ENCODE data around the gene FTCD.

FTCD gene

DNA sequence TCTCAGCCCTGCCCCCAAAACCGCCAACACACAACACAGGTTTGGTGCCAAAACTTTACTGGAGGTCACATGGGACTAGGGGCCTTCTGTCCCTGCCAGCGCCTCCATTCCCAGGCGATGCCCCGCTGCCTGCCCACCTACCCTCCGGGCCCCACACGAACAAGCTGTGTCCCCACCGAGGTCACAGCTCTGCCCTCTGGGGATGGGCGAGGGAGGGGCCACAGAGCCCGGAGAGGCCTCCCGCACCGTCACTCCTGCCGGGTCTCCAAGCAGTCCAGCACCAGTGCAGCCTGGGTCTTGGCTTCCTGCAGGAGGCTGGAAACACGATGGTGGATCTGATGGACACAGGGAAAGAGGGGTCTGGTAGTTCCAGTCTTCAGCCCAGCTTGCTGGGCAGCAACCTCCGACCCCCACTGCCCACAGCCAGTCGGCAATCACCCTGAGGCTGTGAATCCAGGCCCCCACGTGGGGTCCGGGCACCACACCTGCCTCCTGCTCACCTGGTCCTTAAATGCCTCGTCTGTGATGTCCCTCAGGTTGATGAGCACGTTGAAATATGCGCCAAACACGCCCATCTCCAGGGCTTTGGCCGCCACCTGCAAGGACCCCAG, 18.5 kb downstream of the FTCD start:
- DNase-seq = no peak

DNA sequence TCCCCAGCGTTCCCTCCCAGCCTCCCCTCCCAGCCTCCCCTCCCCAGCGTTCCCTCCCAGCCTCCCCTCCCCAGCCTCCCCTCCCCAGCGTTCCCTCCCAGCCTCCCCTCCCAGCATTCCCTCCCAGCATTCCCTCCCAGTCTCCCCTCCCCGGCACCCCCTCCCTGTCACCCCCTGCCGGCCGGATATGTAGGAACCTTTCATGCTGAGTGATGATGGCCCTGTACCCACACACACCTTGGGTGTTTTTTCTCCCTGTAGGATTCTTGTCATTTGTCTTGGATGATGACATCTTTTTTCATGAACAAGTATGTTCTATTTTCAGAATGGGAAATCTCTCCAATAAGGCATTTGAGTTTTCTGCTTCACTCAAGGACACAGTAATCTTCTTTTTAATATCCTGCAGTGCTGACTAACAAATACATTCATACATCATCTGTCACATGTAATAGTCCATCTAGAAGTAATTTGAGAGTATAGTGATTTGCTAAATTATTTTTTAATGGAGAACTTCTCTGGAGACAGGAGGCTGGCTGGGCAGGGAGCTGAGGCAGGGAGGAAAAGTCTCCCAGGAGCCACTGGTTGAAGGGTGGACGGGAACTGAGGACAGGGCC, 19.5 kb downstream of the FTCD start:
- no peak for DNase-seq

DNA sequence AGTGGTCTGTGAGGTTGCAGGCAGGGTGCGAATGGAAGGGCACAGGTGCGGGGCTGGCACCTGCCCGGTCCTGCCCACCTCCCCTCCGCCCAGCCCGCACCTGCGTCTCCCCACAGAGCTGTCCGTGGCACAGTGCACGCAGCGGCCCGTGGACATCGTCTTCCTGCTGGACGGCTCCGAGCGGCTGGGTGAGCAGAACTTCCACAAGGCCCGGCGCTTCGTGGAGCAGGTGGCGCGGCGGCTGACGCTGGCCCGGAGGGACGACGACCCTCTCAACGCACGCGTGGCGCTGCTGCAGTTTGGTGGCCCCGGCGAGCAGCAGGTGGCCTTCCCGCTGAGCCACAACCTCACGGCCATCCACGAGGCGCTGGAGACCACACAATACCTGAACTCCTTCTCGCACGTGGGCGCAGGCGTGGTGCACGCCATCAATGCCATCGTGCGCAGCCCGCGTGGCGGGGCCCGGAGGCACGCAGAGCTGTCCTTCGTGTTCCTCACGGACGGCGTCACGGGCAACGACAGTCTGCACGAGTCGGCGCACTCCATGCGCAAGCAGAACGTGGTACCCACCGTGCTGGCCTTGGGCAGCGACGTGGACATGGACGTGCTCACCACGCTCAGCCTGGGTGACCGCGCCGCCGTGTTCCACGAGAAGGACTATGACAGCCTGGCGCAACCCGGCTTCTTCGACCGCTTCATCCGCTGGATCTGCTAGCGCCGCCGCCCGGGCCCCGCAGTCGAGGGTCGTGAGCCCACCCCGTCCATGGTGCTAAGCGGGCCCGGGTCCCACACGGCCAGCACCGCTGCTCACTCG, 23.3 kb downstream of the FTCD start:
- DNase-seq = no peak

DNA sequence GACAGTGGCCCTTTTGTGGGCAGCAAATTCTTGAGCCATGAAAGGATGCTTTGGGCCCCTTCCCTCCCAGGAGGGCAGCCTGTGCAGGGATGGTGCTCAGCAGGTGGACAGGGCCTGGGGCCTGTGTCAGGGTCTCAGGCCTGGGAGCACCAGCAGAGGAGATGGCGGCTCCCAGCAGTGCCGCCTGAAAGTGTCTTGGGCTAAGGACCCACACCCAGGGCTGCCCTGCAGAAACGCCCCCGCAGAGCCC, 23.9 kb downstream of the FTCD start:
- DNase-seq = no peak

DNA sequence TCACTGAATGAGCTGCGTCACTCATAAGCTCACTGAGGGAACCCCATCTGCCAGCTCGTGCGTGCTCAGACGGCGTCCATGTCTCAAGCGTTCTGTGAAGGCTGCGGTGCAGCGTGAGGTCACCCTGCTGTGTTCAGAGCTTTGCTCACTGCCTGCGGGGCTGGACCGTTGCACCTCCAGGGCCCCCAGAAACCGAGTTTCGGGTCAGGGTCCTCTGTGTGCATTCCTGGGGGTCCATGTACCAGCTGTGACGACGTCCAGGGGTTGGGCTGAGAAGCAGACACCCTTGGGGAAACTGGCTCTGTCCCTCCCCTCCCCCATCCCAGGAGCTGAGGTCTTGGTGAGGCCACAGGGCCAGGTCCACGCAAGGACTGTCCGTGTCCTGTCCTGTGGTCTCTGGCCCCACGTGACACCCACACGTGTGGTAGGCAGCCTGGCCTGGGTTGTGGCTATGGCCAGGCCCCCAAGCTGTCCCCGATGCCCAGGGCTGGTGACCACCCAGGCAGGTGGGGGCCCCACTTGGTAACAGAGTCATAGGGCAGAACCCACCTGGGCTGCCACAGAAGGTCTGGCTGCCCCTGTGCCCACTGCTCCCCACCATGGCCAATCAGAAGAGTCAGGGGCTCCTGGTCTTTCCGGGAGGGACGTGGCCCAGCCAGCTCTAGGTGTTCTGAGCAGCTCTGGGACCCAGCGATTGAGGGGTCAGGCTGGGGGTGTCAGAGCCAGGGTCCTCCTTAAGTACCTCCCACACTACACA, 24.4 kb downstream of the FTCD start:
- no peak for DNase-seq

DNA sequence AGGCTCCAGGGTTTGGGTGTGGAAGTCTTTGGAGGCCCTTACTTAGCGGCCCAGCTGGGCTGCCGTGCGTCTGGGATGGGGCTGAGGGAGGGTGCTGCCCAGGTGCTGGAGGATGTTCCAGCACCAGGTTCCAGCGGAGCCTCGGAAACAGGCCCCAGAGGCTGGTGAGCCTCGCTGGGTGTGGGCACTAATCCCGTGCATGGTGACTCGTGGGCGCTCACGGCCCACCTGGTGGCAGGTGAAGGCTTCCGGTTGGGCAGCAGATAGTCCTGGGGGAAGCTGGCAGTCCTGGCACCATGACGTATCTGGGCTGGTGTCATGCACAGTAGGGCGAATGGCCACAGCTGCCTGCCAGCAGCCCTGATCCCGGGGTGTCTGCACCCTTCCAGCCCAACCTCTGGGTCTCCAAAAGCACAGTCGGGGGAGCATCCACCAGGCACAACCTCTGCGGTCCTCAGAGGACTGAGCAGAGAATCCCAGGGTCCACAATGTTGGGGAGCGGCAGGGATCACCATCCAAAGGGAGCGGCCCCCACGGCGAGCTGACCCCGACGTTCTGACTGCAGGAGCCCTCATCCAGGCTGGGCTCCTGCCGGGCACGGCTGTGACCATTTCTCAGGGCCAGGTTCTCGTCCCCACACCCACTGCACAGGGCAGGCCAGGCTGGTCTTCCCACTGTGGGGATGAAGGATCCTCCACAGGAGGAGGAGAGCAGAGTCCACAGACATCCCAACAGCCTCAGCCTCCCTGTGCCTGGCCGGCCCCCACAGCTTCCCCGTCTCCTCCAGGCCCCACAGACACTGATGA, 25.3 kb downstream of the FTCD start:
- DNase-seq = no peak

DNA sequence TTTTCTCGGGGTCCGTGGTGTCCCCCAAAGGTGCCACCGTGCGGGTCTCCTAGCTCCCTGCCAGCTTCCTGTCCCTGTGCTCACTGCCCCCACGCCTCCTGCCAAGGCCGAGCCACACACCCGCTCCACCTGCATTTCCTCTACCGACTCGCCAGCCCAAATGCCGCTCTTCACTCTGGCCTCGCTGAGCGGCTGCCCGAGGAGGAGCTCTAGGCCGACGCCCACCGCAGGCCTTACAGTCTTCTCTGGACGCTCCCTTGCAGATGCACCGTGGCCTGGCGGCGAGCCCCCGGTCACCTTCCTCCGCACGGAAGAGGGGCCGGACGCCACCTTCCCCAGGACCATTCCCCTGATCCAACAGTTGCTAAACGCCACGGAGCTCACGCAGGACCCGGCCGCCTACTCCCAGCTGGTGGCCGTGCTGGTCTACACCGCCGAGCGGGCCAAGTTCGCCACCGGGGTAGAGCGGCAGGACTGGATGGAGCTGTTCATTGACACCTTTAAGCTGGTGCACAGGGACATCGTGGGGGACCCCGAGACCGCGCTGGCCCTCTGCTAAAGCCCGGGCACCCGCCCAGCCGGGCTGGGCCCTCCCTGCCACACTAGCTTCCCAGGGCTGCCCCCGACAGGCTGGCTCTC, 26.3 kb downstream of the FTCD start:
- no peak for DNase-seq

DNA sequence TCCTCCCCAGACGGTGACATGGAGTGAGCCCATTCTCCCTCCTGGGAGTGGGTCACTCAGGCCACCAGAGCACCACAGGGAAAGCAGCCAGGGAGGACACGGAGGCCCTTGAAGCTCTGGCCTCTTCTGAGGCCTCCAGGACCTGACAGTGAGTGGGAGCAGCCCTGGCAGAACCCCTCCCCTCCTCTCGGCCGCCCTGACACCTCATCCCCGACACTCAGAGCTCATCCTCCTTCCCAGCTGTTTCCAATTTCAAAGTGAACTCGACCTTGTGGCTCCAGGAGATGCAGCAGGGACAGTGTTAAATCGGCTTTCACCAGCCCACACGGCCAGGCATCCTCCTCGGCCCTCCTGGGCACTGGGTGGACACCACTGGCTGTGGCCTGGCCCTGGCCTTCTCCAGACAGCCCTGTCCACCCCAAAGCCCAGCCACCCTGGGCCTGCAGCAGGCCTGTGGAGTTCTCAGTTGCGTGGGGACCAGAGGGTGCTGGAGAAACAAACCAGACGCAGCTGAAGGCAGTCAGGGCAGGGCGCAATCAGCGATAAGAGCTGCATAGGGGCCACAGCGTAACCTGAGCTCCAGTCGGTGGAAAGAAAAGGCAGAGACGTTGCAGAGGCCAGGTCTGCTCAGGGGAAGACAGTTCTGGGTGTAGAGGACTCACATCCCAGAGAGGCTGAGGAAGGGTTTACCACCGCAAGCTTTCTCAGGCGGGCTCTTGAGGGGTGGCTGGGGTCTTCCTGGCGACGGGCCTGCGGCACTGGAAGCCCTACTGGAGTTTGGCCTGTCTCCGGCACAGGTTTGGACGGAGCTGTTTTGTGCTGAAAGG, 27.1 kb downstream of the FTCD start:
- DNase-seq = no peak

DNA sequence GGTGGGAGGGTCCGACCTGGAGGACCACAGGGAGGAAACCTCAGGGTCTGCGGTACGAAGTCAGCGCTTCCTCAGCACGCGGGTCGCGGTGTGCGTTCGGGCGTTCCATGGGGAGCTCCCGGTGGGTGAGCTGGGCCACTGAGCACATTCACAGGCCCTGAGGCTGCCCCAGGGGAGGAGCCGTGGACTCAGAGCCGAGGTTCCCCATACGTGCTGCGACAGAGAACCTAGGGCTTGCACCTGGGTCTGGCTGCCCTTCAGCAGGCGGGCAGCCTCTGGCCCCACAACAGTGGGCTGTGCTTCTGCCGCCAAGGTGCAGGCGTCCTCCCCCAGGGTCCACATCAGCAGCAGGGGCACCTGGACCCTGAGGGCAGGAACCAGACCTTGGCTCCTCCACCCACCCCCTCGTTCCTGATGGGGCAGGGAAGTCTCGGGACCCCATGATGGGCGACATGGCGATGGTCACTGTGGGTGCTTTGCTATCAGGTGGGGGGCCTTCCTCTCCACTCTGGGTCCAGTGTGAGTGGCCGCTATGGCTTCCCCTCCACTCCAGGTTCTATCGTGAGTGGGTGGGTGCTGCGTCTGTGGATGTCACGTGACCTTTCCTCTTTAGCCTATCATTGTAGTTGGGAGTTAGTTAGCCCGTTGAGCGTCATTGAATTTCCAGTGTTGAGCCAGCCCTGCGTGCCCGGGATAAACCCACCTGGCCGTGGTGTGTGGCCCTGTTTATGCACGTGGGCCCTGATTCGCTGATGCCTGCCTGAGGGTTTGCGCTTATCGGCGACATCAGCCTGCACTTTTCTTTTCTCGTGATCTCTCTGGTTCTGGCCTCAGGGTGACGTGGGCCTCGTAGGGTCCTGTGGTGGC, 27.9 kb downstream of the FTCD start:
- no peak for DNase-seq

DNA sequence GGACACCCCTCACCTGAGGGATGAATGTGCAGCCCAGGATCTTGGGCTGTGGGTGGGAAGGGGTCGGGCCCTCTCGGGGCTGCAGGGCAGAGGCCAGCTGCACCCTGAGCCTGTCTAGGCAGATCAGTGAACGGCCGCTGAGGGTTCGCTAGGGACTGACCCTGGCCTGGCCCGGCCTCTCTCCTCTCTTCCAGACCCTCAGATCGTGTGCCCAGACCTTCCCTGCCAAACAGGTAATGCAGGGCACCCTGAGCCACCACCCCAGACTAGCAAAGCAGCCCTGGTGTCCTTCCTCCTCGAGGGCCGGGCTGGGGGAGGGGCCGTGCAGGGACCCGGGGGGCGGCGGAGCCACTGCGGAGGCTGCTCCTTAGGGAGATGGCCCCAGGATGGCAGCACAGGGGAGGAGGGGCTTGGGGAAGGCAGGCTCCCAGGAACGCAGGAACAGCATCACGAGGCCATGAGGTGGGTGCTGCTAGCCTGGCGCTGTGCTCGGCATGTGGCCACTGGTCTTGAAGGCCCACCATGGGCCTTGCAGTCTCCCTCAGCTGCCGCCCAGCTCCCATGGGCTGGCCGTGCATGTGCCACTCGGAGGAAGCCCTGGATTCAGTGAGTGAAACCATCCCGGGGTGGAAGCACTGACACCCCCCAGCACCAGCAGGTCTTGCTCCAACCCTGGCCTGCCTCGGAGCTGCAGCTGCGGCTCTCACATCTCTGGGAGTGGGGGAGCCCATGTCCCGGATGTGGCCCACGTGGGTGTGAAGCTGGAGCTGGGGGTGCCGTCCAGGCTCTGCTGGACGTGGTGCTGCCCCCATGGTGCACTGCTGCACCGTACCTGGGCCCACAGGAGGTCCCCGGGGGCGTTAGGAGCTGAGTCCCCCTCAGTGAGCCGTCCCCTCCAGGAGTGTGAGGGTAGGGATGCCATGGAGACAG, 28.8 kb downstream of the FTCD start:
- no peak for DNase-seq

DNA sequence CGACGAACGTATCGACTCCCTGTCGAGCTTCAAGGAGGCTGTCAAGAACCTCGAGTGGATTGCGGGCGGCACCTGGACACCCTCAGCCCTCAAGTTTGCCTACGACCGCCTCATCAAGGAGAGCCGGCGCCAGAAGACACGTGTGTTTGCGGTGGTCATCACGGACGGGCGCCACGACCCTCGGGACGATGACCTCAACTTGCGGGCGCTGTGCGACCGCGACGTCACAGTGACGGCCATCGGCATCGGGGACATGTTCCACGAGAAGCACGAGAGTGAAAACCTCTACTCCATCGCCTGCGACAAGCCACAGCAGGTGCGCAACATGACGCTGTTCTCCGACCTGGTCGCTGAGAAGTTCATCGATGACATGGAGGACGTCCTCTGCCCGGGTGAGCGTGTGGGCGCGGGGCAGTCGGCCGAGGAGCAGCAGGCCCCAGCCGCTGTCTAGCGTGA, 29.5 kb downstream of the FTCD start:
- DNase-seq = no peak

DNA sequence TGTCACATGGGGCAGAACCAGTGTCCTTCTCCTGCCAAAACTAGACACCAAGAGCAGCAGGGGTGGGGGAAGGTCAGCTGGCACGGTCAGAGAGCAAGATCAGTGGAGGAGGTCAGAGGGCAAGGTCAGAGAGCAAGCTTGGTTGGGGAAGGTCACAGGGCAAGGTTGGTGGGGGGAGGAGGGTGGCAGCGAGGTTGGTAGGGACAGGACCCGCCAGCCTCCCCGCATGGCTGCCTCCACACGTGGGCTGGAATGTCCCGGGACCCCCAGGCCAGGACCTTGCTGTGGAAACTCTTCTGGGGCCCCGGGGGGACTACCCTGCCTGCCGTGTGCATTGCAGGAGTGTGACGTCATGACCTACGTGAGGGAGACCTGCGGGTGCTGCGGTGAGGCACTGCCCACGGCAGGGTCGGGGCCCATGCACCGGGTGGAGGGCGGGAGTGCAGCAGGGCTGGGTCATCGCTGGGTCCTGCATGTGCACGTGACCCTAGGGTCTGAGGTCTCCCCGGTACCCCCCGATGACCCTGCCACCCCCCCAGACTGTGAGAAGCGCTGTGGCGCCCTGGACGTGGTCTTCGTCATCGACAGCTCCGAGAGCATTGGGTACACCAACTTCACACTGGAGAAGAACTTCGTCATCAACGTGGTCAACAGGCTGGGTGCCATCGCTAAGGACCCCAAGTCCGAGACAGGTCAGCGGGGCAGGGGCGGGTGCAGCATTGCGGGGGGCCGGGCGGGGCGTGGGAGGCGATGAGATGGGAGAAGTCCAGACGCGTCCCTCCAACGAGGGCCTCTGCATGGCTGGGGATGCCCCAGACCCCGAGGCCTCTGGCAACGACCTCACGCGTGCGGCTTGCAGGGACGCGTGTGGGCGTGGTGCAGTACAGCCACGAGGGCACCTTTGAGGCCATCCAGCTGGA, 30.2 kb downstream of the FTCD start:
- DNase-seq = no peak

DNA sequence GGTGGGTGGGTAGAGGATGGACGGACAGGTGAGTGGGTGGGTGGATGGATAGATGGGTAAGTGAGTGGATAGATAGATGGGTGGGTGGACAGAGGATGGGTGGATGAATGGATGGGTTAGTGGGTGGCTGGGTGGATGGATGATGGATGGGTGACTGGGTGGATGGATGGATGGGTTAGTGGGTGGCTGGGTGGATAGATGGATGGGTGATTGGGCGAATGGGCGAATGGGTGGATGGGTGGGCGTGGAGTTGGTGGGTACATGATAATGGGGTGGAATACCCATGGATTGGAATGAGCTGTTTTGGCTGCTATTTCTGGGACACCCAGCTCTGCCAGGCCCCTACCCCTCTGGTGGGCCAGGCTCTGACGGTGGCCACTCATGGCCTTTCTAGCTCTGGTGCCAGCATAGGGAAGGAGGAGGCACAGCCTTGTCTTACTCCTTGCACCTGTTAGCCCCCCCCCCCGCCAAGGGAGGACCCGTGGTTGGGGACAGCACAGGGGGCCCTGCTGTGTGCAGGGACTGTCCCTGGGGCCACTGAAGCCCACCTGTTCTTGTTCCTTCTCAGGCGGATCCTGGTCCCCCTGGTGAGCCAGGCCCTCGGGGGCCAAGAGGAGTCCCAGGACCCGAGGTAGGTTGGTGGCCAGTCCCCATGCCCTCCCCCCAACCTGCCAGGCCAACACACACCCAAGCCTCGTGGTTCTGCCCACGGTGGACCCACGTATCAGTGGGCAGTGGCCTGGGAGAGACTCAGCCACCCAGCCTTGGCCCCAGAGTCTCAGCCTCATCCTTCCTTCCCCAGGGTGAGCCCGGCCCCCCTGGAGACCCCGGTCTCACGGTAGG, 31.1 kb downstream of the FTCD start:
- no peak for DNase-seq

DNA sequence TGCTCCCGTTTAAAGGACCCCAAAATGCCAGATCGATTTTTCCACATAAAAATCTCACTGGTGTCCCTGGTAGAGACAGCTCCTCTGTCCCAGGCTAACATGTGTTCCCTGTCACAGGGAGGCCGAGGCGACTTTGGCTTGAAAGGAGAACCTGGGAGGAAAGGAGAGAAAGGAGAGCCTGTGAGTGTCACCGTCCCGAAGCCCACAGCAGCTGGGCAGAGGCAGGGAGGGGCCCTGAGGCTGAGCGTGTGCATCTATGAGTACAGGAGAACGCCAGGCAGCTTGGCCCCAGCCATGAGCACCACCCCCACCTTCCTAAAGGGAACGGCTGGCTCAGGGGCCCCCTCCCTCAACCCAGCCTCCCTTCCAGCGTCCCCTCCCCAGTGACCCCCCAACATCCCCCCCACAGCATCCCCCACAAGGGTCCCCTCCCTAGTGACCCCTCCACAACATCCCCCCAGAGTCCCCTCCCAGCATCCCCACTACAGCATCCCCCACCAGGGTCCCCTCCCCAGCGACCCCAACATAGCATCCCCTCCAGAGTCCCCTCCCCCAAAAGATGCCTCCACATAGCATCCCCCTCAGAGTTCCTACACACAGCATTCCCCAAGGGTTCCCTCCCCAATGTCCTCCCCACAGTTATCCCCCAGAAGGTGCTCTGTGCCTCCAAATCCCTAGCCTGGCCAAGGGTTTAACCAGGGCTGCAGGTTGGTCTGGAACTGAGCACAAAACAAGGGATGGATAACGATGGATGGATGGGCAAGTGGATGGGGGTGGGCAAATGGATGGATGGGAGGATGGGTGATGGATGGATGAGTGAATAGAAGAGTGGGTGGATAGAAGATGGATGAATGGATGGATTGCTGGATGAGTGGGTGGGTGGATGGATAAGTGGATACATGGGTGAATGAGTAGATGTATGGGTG, 32.4 kb downstream of the FTCD start:
- DNase-seq = no peak

DNA sequence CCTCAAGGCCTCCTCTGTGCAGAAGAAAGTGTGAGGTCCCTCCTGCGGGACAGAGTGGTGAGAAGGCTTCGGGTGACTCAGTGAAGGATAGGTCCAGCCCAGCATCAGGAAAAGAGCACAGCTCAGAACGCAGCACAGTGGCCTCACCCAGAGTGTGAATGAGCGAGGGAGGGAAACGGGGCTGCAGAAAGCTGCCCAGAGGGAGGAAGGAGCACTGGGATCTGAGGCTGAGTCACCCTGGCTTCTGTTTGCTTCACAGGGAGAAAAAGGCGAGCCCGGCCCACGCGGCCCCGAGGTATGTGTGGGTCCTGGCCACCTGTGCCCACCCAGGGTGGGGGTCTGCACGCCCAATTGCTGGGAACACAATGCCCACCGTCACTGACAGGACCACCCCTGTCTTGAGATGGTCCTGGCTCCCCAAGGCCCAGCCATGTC, 33.1 kb downstream of the FTCD start:
- no peak for DNase-seq
